Sciatic nerve (tissue), 2 donors: Measurements from ENCODE around the gene POLR3G. TPM values are rescaled to one million over a fixed set of nuclear protein-coding genes. Genes with fewer than 3 reads are reported as not detected.
A peak's percentile ranks its signal among the peaks of the same experiment; 100 is the strongest.

Experiments used
- ATAC-seq: fragments of 200-7000 bp; cut with Tn5 transposase; one replicate; pipeline ENCODE4 v1.9.1; 2020; ENCODE audit warnings: mild to moderate bottlenecking, moderate library complexity
- DNase-seq: peaks from one replicate; pipeline ENCODE4 v3.0.0-alpha.2; 2020; ENCODE audit warnings: low spot score
- intact Hi-C: fragments of 100-400 bp; cut with DNase I; formaldehyde crosslinking; loops from one replicate; pipeline ENCODE4 v1.14.2; 2022
- total RNA-seq: library from RNA; stranded (reverse); fragmentation: NEBNext Ultra II Directional; extraction: Animal tissue kit (Norgen Biotek cat#: 25700); gene quantifications from one replicate; pipeline ENCODE4 v1.2.1, GENCODE V29; 2021
- donor health status: DM: no; HTN: no; CAD: no.
- donor health status: DM: no; HTN: no; CAD: no.

The POLR3G gene
- total RNA-seq, 1 donor from 2014 or later, result 5.6 TPM

DNA sequence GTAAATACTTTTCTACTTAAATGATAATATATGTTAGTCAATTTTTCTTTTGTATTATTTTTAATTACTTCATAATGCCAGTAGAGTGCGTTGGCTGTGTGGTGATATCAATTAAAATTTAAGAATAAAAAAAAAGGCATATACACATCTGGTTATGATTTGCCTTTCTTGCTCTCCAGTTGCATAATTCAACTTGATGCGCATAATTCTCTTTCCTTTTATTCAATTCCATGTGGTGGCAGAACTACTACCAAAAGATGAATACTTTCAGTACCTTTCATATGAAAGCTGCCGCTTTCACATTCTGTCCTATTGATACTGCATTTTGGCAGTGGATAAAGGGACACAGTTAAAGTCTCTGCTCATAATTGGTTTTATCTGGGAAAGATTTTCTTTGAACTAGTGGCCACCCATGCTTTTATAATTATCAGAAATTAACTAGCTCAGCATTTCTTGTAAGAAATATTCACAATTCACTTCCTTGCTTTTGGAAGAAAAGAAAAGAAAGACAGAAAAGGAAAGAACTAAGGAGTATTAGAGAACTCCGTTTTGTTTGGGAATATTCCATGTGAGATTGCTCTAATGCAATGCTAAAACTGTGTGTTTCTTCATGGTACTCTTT lies 71.7 kb downstream of the POLR3G start:
- ATAC-seq (no peak), DNase-seq (no peak)
- intact Hi-C loops, result no loop called here

DNA sequence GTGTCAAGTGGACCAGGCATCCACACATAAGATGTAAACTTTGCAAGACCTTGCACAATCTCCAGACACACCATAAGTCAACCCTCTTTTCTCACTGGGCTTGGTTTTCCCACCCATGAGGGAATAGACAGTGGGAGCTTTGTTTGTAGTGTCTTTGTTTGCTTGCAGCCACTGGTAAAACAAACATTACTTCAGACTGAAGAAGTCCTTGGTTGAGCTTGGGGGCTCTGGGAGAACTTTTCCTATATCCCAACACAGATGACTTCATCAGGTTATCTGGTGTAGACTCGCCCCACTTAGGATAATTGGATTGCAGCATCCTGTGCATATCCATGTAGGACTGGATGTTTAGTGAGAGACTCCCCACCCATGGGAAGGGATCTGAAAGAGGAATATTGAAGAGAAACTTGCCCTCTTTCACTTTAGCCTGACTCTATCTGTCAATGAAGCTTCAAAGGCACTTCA lies 72.4 kb downstream of the POLR3G start:
- DNase-seq (no peak), ATAC-seq (no peak)
- intact Hi-C loops, result no loop called here

DNA sequence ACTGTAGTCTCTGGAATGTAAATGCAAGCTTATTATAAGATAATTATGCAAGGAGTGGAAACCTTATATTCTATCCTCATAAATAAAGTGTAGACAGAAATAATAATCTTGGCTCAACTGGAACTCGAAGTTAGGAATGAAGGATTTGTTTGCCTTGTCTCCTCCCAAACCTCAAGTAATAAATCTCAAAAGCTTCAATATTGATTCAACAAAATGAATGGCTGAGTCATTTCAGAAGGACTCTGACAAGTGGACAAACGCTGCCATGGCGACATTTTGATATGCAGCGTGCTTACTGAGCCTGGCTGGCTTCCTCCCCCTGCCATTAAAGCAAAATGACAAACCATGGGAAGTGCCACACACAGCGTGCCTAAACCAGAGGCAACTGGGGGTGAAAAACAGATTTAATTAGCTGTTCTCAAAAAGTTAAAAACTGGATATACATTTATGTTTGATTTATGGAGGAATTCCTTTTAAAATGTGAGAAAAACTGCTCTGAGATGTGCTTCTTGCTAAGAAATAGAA lies 73.5 kb downstream of the POLR3G start:
- DNase-seq, result no peak
- intact Hi-C loops, result no loop called here
- ATAC-seq, result no peak

DNA sequence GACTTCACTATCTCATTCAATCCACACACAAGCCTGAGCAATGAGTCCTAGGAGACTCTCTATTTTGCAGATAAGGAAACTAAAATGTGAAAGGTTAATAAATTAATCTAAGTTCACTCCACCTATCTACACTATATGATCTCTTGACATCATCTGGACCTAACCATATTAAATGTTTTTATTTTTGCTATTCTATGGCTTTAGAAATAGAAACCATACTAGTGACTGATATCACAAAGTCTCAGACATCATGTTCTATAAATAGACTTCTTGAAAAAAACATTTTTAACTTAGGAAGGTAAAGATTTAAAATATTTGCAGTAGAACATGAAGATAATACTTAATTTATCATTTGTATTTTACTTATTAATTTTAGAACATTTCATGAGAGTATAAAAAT lies 74.6 kb downstream of the POLR3G start:
- intact Hi-C loops, result no loop called here
- DNase-seq, result no peak
- no peak for ATAC-seq

DNA sequence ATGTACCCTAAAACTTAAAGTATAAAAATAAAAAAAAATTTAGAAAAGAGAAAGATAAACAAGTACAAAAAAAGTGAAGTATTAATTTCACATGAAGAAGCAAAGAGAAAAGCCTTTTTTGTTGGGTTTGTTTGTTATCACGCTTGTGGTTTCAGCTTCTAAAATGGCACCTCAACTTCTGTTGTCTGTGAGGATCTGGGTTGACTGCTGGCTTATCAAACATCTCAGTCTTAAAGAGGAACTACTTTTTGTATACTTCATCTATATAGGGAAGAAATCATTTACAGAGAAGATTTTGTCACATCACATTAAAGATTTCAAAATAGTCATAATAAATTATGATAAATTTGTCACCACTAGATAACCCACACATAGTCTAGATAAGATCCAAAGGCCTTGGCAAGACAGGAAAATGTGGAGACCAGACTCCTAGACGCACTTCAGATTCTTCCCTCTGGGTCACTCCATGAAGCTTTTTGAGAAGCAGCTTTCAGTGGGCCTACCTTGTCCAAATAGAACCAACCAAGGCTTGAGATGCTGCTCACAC lies 75.1 kb downstream of the POLR3G start:
- no peak for DNase-seq
- ATAC-seq, result no peak
- intact Hi-C loops, result no loop called here

DNA sequence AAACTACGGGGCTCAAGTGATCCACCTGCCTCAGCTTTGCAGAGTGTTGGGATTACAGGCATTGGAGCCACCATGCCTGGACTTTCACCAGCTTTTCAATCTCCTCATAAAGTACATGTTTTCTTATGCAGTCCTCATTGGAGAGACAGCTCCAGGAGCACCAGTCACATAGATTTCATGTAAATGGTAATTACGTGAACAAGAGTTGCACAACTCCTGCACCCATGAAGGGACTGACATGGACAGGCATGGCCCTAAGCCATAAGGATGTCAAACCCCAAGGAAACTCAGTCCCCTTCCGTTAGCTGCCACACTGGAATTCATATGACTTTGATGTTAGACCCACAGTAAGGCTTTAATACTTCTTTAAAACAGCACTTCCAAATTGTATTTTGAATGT lies 76.3 kb downstream of the POLR3G start:
- no peak for ATAC-seq

GRCh38 chr5:90551376-90551775 lies 76.7 kb downstream of the POLR3G start:
- intact Hi-C loops, result no loop called here
- no peak for ATAC-seq
- no peak for DNase-seq

More for the DNA sequence above, 76.3 kb downstream of the POLR3G start:
- DNase-seq, result no peak
- intact Hi-C loops, result no loop called here

- intact Hi-C loops, result no loop called here
- ATAC-seq, result no peak
- no peak for DNase-seq
These were observed 79.0 kb downstream of the POLR3G start for GRCh38 chr5:90553711-90554110.

DNA sequence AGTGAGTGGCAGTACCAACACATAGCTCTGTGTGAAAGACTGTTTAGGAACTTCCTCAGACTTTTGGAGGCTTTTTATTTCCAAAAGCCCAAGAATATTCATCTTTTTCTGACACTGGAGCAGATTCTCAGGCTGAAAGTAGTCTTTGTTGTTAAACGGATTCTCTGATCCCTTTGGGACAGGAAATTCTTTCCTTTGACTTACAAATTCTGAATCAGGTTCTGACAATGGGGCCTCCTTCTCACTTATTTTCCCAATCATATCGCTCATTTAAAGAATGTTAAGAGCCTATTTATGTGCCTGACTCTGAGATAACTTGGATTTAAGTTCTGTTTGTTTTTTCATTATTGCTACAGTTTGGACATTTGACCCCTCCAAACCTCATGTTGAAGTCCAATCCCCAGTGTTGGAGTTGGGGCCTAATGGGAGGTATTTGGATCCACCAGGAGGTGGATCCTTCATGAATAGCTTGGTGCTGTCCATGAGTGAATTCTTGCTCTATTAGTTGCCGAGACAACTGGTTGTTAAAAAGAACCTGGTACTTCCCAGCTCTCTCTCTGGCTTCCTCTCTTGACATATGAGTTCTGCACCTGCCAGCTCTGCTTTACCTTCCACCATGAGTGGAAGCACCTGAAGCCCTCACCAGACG lies 79.8 kb downstream of the POLR3G start:
- ATAC-seq (no peak), DNase-seq (no peak)
- intact Hi-C loops, result no loop called here

GRCh38 chr5:90555666-90556065 lies 81.0 kb downstream of the POLR3G start:
- intact Hi-C loops, result no loop called here
- ATAC-seq, result no peak

DNA sequence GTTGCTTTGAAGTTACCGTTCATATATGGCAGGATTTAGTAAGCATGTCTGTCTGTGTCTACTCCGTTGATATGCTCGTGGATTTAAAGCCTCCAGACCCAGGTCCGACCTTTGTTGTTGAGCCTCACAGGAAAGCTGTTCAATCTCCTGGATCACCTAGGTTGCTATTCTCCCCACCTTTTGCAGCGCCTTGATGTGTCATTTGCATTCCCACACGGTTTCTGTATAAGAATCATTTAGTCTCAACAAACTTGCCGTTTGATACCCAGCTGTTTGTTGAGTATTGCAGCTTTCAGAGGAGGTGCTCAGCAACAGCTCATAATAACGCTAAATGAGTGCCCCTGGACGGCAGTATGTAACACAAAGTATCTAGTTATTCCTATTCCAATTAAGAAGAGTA lies 82.7 kb downstream of the POLR3G start:
- intact Hi-C loops, result no loop called here
- DNase-seq (no peak), ATAC-seq (no peak)

More at GRCh38 chr5:90555666-90556065, 81.0 kb downstream of the POLR3G start:
- no peak for DNase-seq

- DNase-seq, result no peak
- intact Hi-C loops, result no loop called here
- no peak for ATAC-seq
These were observed 83.2 kb downstream of the POLR3G start for GRCh38 chr5:90557871-90558270.

- intact Hi-C loops, result no loop called here
- ATAC-seq (peak; percentile 92), DNase-seq (peak; percentile 58)
These were observed 83.9 kb downstream of the POLR3G start, which contains the start of gene ADGRV1 for GRCh38 chr5:90558344-90559192. TSS of gene ADGRV1 (plus strand) at chr5:90558797. CDS start at chr5:90558896, 99 bp downstream.

- intact Hi-C loops, result no loop called here
- no peak for DNase-seq
- no peak for ATAC-seq
These were observed 86.1 kb downstream of the POLR3G start for GRCh38 chr5:90560771-90561170.

GRCh38 chr5:90561766-90562165 lies 87.1 kb downstream of the POLR3G start:
- intact Hi-C loops, result no loop called here
- ATAC-seq (no peak), DNase-seq (no peak)

GRCh38 chr5:90562341-90562740 lies 87.7 kb downstream of the POLR3G start:
- DNase-seq (no peak), ATAC-seq (no peak)
- intact Hi-C loops, result no loop called here

- no peak for DNase-seq
- ATAC-seq, result no peak
- intact Hi-C loops, result no loop called here
These were observed 88.4 kb downstream of the POLR3G start for GRCh38 chr5:90563108-90563507.
